ENCODE results near the gene SCN3A. TPM values are rescaled to one million over a fixed set of nuclear protein-coding genes. Genes with fewer than 3 reads are reported as not detected.

Gene SCN3A
- total and polyA plus RNA-seq, 2 donors (not counting 1 experiment from before 2014, with no cell fraction given), result 5.4 to 6.1 TPM

- Histone ChIP-seq H3K27ac (ENCODE audit: low read length in 2 of 2) (no peak overlapping the region), H3K27me3 (replicated peaks in 1 of 4; ENCODE audit: control extremely low read depth in 1 of 4, control insufficient read depth in 3 of 4, insufficient read depth in 4 of 4, low read length in 3 of 4) (no peaks in the 10 kb centered on the region), H3K4me1 (ENCODE audit: control insufficient read depth in 2 of 2, insufficient read depth in 2 of 2, low read length in 2 of 2) (no peaks in the 10 kb centered on the region), H3K4me2 (replicated peaks; ENCODE audit: low read depth, low read length, poor library complexity, severe bottlenecking) (no peak overlapping the region), H2AFZ (ENCODE audit: insufficient read depth, low read depth, low read length, poor library complexity, severe bottlenecking) (no peak overlapping the region), H3K9me3 (ENCODE audit: control extremely low read depth in 1 of 3, control insufficient read depth in 2 of 3, insufficient read depth in 1 of 3, low read length in 2 of 3) (peaks cover 0 to 1% (median 0%) of the 10 kb centered on the region in 3 donors), H3K9ac (ENCODE audit: low read length) (no peak overlapping the region), H4K20me1 (ENCODE audit: control insufficient read depth, insufficient read depth, low read length, poor library complexity, severe bottlenecking) (no peaks in the 10 kb centered on the region), H3K4me3 (ENCODE audit: control extremely low read depth in 1 of 5, extremely low read depth in 1 of 5, insufficient read depth in 1 of 5, low read depth in 2 of 5, low read length in 4 of 5) (no peak overlapping the region), H3K36me3 (replicated peaks in 1 of 2; ENCODE audit: control extremely low read depth in 1 of 2, control insufficient read depth in 1 of 2, extremely low read depth in 1 of 2, insufficient read depth in 2 of 2, low read length in 1 of 2) (no peaks in the 10 kb centered on the region), H3K79me2 (ENCODE audit: control insufficient read depth, insufficient read depth, low read length) (no peaks in the 10 kb centered on the region)
- Mint-ChIP-seq H3K4me1 (no peaks in the 10 kb centered on the region), H3K4me3 (no peak overlapping the region), H3K27me3 (peaks cover 7% of the 10 kb centered on the region), H3K9me3 (ENCODE audit: insufficient read depth) (no peaks in the 10 kb centered on the region), H3K27ac (no peak overlapping the region)
- CTCF ChIA-PET, result no interaction called here
- ATAC-seq (ENCODE audit: low read depth) (no peak), DNase-seq (no peak)
- intact Hi-C loops (cut with micrococcal nuclease), result no loop called here
- POLR2A ChIA-PET, result no interaction called here
- WGBS (ENCODE audit: insufficient coverage), result 80% methylated on average over 3 of the region's 4 CpGs
- TF ChIP-seq EZH2 (IDR thresholded peaks at IDR 0.05; ENCODE audit: borderline replicate concordance, insufficient read depth, low read depth, low read length, poor library complexity, severe bottlenecking) (no peak), CTCF (IDR thresholded peaks at IDR 0.05) (no peak)
Measured at GRCh38 chr2:165251366-165251765, 47.5 kb upstream of the SCN3A start.

GRCh38 chr2:165248238-165248637 is 44.4 kb upstream of the SCN3A start:
- ATAC-seq (ENCODE audit: low read depth), result no peak
- H3K9me3 ChIP-seq (ENCODE audit: control extremely low read depth in 1 of 3, control insufficient read depth in 2 of 3, insufficient read depth in 1 of 3, low read length in 2 of 3), result peaks cover 0 to 1% (median 0%) of the 10 kb centered on the region in 3 donors
- no peak for DNase-seq
- no peaks in the 10 kb centered on the region for H3K27me3 ChIP-seq (replicated peaks in 1 of 4; ENCODE audit: control extremely low read depth in 1 of 4, control insufficient read depth in 3 of 4, insufficient read depth in 4 of 4, low read length in 3 of 4)
- ChIA-PET POLR2A (no interaction called here), CTCF (interaction anchor here (0.6 kb wide), 1 partner anchor 9 kb away, joined by 3 read pairs; the partner anchor contains the start of gene SCN2A)
- no peak overlapping the region for H3K9ac ChIP-seq (ENCODE audit: low read length)
- no peaks in the 10 kb centered on the region for H3K4me1 Mint-ChIP-seq
- no peaks in the 10 kb centered on the region for H3K9me3 Mint-ChIP-seq (ENCODE audit: insufficient read depth)
- no peak overlapping the region for H3K4me2 ChIP-seq (replicated peaks; ENCODE audit: low read depth, low read length, poor library complexity, severe bottlenecking)
- no peaks in the 10 kb centered on the region for H4K20me1 ChIP-seq (ENCODE audit: control insufficient read depth, insufficient read depth, low read length, poor library complexity, severe bottlenecking)
- H3K27ac Mint-ChIP-seq, result no peak overlapping the region
- H3K4me3 ChIP-seq (ENCODE audit: control extremely low read depth in 1 of 5, extremely low read depth in 1 of 5, insufficient read depth in 1 of 5, low read depth in 2 of 5, low read length in 4 of 5), result no peak overlapping the region
- TF ChIP-seq CTCF (IDR thresholded peaks at IDR 0.05) (no peak), EZH2 (IDR thresholded peaks at IDR 0.05; ENCODE audit: borderline replicate concordance, insufficient read depth, low read depth, low read length, poor library complexity, severe bottlenecking) (no peak)
- intact Hi-C loops (cut with micrococcal nuclease), result no loop called here
- H3K27ac ChIP-seq (ENCODE audit: low read length in 2 of 2), result no peak overlapping the region
- H3K79me2 ChIP-seq (ENCODE audit: control insufficient read depth, insufficient read depth, low read length), result no peaks in the 10 kb centered on the region
- no peaks in the 10 kb centered on the region for H3K36me3 ChIP-seq (replicated peaks in 1 of 2; ENCODE audit: control extremely low read depth in 1 of 2, control insufficient read depth in 1 of 2, extremely low read depth in 1 of 2, insufficient read depth in 2 of 2, low read length in 1 of 2)
- H3K27me3 Mint-ChIP-seq, result peaks cover 7% of the 10 kb centered on the region
- H3K4me3 Mint-ChIP-seq, result no peak overlapping the region
- no peaks in the 10 kb centered on the region for H3K4me1 ChIP-seq (ENCODE audit: control insufficient read depth in 2 of 2, insufficient read depth in 2 of 2, low read length in 2 of 2)
- H2AFZ ChIP-seq (ENCODE audit: insufficient read depth, low read depth, low read length, poor library complexity, severe bottlenecking), result no peak overlapping the region
- 44% methylated on average over 1 of the region's 2 CpGs for WGBS (ENCODE audit: insufficient coverage)
